PC-9 (cell line): ENCODE measurements around the gene NT5DC1.

Experiments
- CTCF ChIP-seq: fragments of 200-600 bp; sonication (generic); conservative IDR thresholded peaks from 2 replicates; pipeline ENCODE4 v1.6.1; 2017; ENCODE audit warnings: mixed run types, antibody characterized with exemption, mild to moderate bottlenecking, moderate library complexity
- EZH2 ChIP-seq: fragments of 200-600 bp; sonication (generic); IDR thresholded peaks from 2 replicates; pipeline ENCODE4 v1.8.0; 2017; ENCODE audit warnings: antibody characterized with exemption, low read depth

GRCh38 chr6:116176596-116176995 is 75.9 kb downstream of the NT5DC1 start:
- no peak for TF ChIP-seq CTCF
- no peak for TF ChIP-seq EZH2
